ENCODE data around the gene SNTG2.
"Not testable (repeated sequence)": the region's sequence is repeated elsewhere in the genome, so short reads cannot be mapped to it uniquely, and the experiment has no call there.

The SNTG2 gene

GRCh38 chr2:1394709-1395408, 444.2 kb downstream of the SNTG2 start:
- DNase-seq: no peak

- no peak for DNase-seq
Measured at GRCh38 chr2:1397350-1397749, 446.7 kb downstream of the SNTG2 start.

- no peak for DNase-seq
Measured at GRCh38 chr2:1398191-1398590, 447.5 kb downstream of the SNTG2 start.

GRCh38 chr2:1400943-1401735, 450.5 kb downstream of the SNTG2 start:
- no peak for DNase-seq

- DNase-seq: no peak
Measured at GRCh38 chr2:1402064-1402463, 451.4 kb downstream of the SNTG2 start.

GRCh38 chr2:1403565-1403964, 452.9 kb downstream of the SNTG2 start:
- DNase-seq: no peak

- DNase-seq: no peak
Measured at GRCh38 chr2:1405124-1405523, 454.5 kb downstream of the SNTG2 start.

GRCh38 chr2:1405967-1406366, 455.3 kb downstream of the SNTG2 start:
- no peak for DNase-seq

- no peak for DNase-seq
Measured at GRCh38 chr2:1406434-1406833, 455.8 kb downstream of the SNTG2 start.

GRCh38 chr2:1407950-1408675, 457.5 kb downstream of the SNTG2 start:
- no peak for DNase-seq

- DNase-seq: no peak
Measured at GRCh38 chr2:1413156-1413710, 462.6 kb downstream of the SNTG2 start, which contains the start of gene TPO. TSS of gene TPO (plus strand) at chr2:1413463. CDS start at chr2:1414409, 946 bp downstream.

- no peak for DNase-seq
Measured at GRCh38 chr2:1414121-1414520, 463.5 kb downstream of the SNTG2 start.

GRCh38 chr2:1414901-1415300, 464.3 kb downstream of the SNTG2 start:
- DNase-seq: not testable (repeated sequence)

GRCh38 chr2:1415501-1415900, 464.9 kb downstream of the SNTG2 start:
- no peak for DNase-seq

All from GOT3 (cell line).